Measurements from ENCODE around the gene USH2A.

GRCh38 chr1:215590779-215591491 is 832.3 kb downstream of the USH2A start:
- TF ChIP-seq CTCF (IDR thresholded peaks at IDR 0.05) (no peak), POLR2A (IDR thresholded peaks at IDR 0.05) (no peak)

Measured in tibial nerve (tissue), 3 donors.